Mucosa of stomach (tissue), 1 donor: Measurements from ENCODE around the gene NRTN.

Experiments used
- H3K27me3 ChIP-seq: one replicate; pipeline ENCODE4 v1.7.0; 2013; ENCODE audit warnings: mild to moderate bottlenecking, low read length; ENCODE audit not compliant: control insufficient read depth, insufficient read depth
- H3K36me3 ChIP-seq: one replicate; pipeline ENCODE4 v1.7.0; 2013; ENCODE audit warnings: low read length; ENCODE audit not compliant: control insufficient read depth, insufficient read depth
- H3K4me1 ChIP-seq: one replicate; pipeline ENCODE4 v1.7.0; 2013; ENCODE audit warnings: mild to moderate bottlenecking, low read length; ENCODE audit not compliant: control insufficient read depth, insufficient read depth
- H3K4me3 ChIP-seq: one replicate; pipeline ENCODE4 v1.7.0; 2013; ENCODE audit warnings: low read length
- H3K9ac ChIP-seq: one replicate; pipeline ENCODE4 v1.7.0; 2013; ENCODE audit warnings: mild to moderate bottlenecking, low read length, moderate library complexity
- H3K9me3 ChIP-seq: one replicate; pipeline ENCODE4 v1.7.0; 2013; ENCODE audit warnings: mild to moderate bottlenecking, low read length, moderate library complexity; ENCODE audit not compliant: control insufficient read depth
- donor health status: Pancreatic carcinoma.

Gene NRTN

DNA sequence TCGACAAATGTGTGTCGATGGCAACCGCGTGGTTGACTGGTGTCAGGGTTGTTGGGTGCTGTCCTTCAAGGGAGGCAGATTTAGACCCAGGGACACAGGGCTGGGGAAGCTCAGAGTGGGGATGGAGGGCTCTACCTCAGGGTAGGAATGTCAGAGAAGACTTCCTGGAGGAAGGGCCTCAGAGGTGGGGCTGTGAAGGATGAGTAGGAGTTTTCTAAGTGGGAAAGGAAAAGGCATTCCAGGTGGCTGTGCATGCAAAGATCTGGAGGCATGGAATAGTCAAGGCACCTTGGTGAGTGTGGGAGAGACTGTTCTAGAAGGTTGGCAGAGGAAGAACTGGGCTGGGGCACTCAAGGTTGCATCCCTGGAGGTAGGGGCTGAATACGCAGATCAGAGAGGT is 2.0 kb downstream of the NRTN start:
- H3K9ac ChIP-seq = no peak overlapping the region
- peaks cover 32% of the 10 kb centered on the region for H3K27me3 ChIP-seq
- H3K9me3 ChIP-seq = no peaks in the 10 kb centered on the region
- no peaks in the 10 kb centered on the region for H3K36me3 ChIP-seq
- no peak overlapping the region for H3K4me3 ChIP-seq
- H3K4me1 ChIP-seq = peaks cover 24% of the 10 kb centered on the region

DNA sequence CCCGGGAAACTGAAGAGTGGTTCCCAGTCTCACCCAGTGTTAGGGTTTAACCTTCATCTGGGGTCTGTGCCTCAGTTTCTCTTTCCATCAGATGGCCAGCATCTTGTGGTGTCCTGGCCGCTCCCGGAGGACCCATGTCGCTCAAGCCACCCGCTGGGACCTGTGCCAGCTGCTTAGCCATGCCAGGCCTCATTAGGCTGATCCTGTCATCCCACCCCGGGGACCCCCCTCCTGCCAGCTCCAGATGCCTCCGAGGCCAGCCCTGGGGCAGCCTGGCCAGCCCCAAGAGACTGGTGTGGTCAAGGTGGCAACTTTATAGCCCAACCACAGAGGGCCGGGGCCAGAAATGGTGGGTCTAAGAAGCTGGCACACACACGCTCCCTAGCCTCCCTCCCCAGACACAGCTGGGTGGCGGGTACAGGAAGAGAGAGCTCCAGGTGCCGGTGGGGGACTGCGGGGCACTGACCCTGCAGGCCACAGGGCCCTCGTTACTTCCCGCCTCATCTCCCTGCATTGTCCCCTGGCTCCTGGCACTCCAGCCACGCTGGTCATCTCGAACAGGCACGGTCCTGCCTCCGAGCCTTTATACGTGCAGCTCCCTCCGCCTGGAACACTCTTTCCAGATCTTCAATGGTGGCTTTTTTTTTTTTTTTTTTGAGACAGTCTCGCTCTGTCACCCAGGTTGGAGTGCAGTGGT is 3.4 kb downstream of the NRTN start:
- peaks cover 14% of the 10 kb centered on the region for H3K4me1 ChIP-seq
- H3K4me3 ChIP-seq = no peak overlapping the region
- no peak overlapping the region for H3K9ac ChIP-seq
- H3K36me3 ChIP-seq = no peaks in the 10 kb centered on the region
- no peaks in the 10 kb centered on the region for H3K9me3 ChIP-seq
- H3K27me3 ChIP-seq = peaks cover 21% of the 10 kb centered on the region

DNA sequence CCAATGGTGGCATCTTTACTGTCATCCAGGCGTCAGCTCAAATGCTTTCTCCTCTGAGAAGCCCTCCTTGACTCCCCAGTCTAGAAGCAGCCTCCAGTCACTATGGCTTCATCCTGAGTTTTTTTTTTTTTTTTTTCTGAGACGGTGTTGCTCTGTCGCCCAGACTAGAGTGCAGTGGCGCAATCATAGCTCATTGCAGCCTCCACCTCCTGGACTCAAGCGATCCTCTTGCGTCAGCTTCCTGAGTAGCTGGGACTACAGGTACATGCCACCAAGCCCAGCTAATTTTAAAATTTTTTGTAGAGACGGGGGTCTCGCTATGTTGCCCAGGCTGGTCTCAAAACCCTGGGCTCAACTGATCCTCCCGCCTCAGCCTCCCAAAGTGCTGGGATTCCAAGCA is 4.2 kb downstream of the NRTN start:
- H3K36me3 ChIP-seq = no peaks in the 10 kb centered on the region
- H3K9ac ChIP-seq = no peak overlapping the region
- H3K4me3 ChIP-seq = no peak overlapping the region
- peaks cover 6% of the 10 kb centered on the region for H3K4me1 ChIP-seq
- no peaks in the 10 kb centered on the region for H3K9me3 ChIP-seq
- peaks cover 15% of the 10 kb centered on the region for H3K27me3 ChIP-seq

DNA sequence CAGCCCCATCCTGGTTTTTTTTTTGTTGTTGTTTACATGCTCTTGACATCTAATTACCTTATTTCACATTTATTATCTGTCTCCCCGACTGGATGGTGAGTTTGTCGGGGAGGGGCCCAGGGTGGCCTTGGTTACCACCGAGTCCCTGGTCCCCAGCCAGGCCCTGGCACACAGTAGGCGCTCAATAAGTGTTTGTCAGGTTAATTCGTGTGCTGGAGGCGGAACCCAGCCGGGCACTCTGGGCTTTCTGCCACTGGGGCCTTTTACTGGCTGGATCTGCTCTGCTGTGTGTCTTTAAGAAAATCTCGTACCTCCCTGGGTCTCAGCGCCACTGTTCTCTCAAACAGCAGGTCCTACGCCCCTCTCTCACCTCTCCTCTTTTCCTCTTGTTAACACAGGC is 4.6 kb downstream of the NRTN start:
- Histone ChIP-seq H3K4me3 (no peak overlapping the region), H3K9ac (no peak overlapping the region), H3K36me3 (no peaks in the 10 kb centered on the region), H3K4me1 (peaks cover 2% of the 10 kb centered on the region), H3K9me3 (no peaks in the 10 kb centered on the region), H3K27me3 (peaks cover 11% of the 10 kb centered on the region)

DNA sequence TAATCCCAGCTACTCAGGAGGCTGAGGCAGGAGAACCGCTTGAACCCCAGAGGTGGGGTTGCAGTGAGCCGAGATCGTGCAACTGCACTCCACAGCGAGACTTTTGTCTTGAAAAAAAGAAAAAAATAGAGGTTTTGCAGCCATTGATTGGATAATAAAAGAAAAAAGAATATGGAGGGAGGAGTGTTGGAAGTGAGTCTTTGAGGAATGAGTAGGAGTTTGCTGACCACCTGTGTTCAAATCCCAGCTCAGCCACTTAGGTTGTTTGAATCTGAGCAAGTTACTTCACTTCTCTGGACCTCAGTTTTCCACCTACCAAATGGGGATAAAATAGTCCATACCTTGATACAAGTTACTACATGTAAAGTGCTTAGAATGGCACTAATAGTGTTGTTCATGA is 6.2 kb downstream of the NRTN start:
- no peaks in the 10 kb centered on the region for H3K36me3 ChIP-seq
- H3K4me3 ChIP-seq = no peak overlapping the region
- no peaks in the 10 kb centered on the region for H3K9me3 ChIP-seq
- peaks cover under 1% of the 10 kb centered on the region for H3K27me3 ChIP-seq
- no peaks in the 10 kb centered on the region for H3K4me1 ChIP-seq
- H3K9ac ChIP-seq = no peak overlapping the region

DNA sequence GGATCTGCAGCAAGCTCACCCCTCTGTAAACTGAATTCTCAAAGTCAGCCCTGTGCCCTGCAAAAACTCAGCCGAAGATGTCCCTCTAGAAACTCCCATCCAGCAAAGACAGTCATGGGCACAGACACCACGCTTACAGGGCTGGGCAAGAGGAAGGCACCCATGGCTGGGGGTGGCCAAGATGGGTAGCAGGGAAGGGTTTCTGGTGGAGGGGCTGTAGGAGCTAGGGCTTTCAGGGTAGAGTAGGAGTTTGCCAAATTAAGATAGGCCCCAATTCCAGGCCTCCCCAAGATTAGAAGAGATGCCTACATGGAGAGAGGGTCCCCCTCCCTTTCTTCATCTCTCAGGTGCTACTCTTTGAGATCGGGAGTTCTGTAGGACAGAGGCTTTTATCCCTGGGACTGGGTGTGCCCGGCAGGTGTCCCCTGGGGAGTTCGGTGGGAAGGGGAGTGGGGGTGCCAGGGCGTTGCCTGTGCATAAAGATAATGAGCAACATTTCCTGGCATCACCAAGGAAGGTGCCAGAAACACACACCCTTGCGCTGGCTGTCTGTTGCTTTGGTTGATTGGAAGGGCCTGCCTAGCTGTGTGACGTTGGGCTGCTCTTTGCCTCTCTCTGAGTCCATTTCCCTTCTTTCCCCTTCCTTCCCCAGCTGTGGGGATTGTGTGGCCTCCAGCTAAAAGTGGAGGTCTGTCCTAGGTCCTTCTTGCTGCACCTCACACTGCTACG is 9.4 kb downstream of the NRTN start:
- H3K4me3 ChIP-seq = no peak overlapping the region
- no peaks in the 10 kb centered on the region for H3K36me3 ChIP-seq
- H3K9me3 ChIP-seq = no peaks in the 10 kb centered on the region
- H3K4me1 ChIP-seq = no peaks in the 10 kb centered on the region
- H3K27me3 ChIP-seq = no peaks in the 10 kb centered on the region
- H3K9ac ChIP-seq = no peak overlapping the region

DNA sequence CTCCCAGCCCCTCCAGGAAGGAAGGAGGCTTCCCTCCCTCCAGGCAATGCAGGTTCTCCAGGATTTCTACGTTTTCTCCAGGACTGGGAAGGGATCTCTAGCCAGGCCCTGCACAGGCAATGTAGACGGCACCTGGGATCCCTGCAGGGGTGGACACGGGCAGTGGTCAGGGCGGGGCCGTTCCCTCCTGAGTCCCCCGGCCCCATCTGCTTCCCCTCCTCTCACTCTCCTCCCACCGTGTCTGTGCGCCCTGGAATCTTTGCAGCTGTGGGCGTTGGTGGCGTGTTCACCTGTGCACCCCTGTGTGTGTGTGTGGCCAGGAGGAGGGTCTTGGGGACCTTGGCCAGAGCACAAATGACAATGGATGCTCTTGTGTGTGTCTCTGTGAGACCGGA is 10.0 kb downstream of the NRTN start:
- no peaks in the 10 kb centered on the region for H3K36me3 ChIP-seq
- no peaks in the 10 kb centered on the region for H3K9me3 ChIP-seq
- no peak overlapping the region for H3K9ac ChIP-seq
- no peak overlapping the region for H3K4me3 ChIP-seq
- H3K4me1 ChIP-seq = no peaks in the 10 kb centered on the region
- no peaks in the 10 kb centered on the region for H3K27me3 ChIP-seq

DNA sequence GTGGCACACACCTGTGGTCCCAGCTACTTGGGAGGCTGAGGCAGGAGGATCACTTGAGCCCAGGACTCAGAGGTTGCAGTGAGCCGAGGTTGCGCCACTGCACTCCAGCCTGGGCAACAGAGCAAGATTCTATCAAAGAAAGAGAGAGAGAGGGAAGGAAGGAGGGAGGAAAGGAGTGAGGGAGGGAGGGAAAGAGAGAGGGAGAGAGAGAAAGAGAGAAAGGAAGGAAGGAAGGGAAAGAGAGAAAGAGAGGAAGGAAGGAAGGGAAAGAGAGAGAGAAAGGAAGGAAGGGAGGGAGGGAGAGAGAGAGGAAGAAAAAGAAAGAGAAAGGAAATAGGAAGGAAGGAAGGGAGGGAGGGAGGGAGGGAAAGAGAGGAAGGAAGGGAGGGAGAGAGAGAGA is 12.4 kb downstream of the NRTN start:
- H3K9me3 ChIP-seq = no peaks in the 10 kb centered on the region
- H3K4me3 ChIP-seq = no peak overlapping the region
- peaks cover 4% of the 10 kb centered on the region for H3K4me1 ChIP-seq
- H3K36me3 ChIP-seq = no peaks in the 10 kb centered on the region
- H3K9ac ChIP-seq = no peak overlapping the region
- no peaks in the 10 kb centered on the region for H3K27me3 ChIP-seq

DNA sequence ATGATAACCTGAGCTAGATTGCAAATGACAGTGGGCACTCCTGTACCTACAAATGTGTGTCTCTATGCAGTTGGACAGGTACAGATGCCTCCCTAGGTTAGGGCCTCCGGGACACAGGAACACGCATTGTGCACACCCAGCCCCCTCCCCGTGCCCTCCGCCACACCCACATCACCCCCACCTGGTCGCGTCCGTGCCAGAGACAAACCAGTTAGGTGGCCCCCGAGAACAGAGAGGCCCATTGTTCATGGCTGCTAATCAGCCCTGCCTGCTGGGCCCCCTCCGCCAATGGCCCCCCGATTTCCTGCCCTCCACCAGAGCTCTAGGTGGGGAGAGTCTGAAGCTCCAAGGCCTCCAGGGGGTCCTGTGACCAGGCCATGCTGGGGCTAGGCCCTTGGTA is 13.7 kb downstream of the NRTN start:
- Histone ChIP-seq H3K36me3 (no peaks in the 10 kb centered on the region), H3K4me3 (no peak overlapping the region), H3K9ac (no peak overlapping the region), H3K4me1 (peaks cover 6% of the 10 kb centered on the region), H3K9me3 (no peaks in the 10 kb centered on the region), H3K27me3 (no peaks in the 10 kb centered on the region)

DNA sequence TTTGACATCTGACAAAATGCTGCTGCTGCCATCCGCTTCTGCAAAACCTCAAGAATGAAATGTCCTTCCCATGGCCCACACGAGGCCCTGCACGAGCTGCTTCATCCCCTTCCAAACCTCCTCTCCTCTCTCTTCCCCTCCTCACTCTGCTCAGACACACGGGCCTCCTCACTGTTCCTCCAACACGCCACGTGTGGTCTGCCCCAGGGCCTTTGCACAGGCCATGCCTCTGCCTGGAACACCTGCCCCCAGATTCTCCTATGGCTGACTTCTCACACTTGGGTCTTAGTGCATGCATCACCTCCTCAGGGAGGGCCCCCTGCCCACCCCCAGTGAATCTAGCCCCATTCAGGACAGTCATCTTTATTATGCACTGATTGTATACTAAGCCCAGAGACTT is 15.9 kb downstream of the NRTN start:
- no peaks in the 10 kb centered on the region for H3K27me3 ChIP-seq
- H3K4me3 ChIP-seq = no peak overlapping the region
- peaks cover 6% of the 10 kb centered on the region for H3K4me1 ChIP-seq
- H3K9me3 ChIP-seq = no peaks in the 10 kb centered on the region
- H3K36me3 ChIP-seq = no peaks in the 10 kb centered on the region
- H3K9ac ChIP-seq = no peak overlapping the region

DNA sequence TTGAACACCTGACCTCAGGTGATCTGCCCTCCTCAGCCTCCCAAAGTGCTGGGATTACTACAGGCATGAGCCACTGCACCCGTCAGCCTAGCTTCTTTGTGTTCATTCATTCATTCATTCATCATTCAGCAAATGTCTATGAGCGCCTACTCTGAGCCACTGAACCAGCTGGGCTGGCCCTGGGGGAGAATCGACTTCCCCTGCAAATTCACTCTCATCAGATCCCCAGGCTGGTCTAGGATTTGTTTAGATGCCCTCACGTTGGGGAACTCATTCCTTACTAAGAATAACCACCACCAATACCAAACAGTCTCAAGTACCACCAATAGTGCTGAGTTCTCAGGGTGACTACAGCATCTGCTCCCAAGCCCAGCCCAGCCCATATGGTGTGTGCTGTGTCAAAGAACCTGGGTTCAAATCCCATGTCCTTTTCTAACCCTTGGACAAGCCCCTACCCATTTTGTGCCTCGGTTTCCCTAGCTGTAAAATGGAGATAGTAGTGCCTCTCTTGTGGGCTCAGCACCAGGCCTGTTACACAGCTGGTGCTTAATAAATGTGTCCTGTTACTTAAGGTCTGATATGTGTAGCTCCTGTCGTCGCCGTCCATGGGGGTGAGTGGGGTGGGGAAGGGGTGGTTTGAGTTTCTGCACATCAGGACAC is 16.8 kb downstream of the NRTN start:
- Histone ChIP-seq H3K27me3 (no peaks in the 10 kb centered on the region), H3K4me1 (peaks cover 6% of the 10 kb centered on the region), H3K9me3 (no peaks in the 10 kb centered on the region), H3K9ac (no peak overlapping the region), H3K4me3 (no peak overlapping the region), H3K36me3 (no peaks in the 10 kb centered on the region)

DNA sequence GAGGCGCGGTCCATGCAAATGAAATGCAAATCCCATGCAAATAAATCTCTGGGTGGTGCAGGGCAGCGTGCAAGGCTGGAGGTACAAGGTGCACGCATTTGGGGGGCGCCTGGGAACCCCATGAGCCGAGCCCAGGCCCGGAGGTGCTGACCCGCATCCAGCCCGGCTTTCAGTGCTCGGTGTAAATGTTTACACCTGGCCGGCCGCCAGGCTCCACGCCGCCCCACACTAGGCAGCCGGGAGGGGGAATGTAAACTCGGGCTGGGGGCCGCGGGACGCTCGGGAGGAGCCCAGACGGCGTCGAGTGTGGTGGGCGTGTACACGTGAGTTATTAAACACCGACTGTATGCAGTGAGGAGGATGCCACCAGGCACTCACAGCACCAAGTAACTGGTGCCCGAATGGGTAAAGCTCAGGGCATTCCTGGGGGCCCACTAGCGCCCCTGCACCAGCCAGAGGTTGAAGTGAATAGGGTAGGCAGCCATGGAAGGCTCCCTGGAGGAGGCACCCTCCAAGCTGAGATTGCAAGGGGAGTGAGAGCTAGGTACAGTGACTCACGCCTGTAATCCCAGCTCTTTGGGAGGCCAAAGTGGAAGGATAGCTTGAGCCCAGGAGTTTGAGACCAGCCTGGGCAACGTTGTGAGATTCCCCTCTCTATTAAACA is 17.4 kb downstream of the NRTN start:
- H3K9me3 ChIP-seq = no peaks in the 10 kb centered on the region
- no peak overlapping the region for H3K9ac ChIP-seq
- no peak overlapping the region for H3K4me3 ChIP-seq
- H3K36me3 ChIP-seq = no peaks in the 10 kb centered on the region
- H3K27me3 ChIP-seq = no peaks in the 10 kb centered on the region
- H3K4me1 ChIP-seq = peaks cover 12% of the 10 kb centered on the region
